Mesenchymal stem cell (in vitro differentiated cells and primary cell): ENCODE data around the gene POGLUT2.

ENCODE experiments used
- DNase-seq: peaks from one replicate; pipeline ENCODE4 v3.0.0-alpha.2; 2013
- H2AFZ ChIP-seq: one replicate; pipeline ENCODE4 v1.6.1; 2013; ENCODE audit warnings: low read depth, mild to moderate bottlenecking, control low read depth, inconsistent platforms, low read length, moderate library complexity
- H2AK5ac ChIP-seq: 2 replicates; pipeline ENCODE4 v1.6.1; 2013; ENCODE audit warnings: low read length, moderate library complexity, mild to moderate bottlenecking, inconsistent platforms; ENCODE audit not compliant: severe bottlenecking
- H2BK120ac ChIP-seq: one replicate; pipeline ENCODE4 v1.6.1; 2013; ENCODE audit warnings: low read depth, mild to moderate bottlenecking, inconsistent platforms, low read length, moderate library complexity
- H2BK12ac ChIP-seq, 2 experiments: one replicate each; pipeline ENCODE4 v1.6.1; 2013; ENCODE audit warnings: inconsistent platforms in 2 of 2, low read length in 2 of 2, mild to moderate bottlenecking in 2 of 2, moderate library complexity in 2 of 2, control low read depth in 1 of 2
- H2BK15ac ChIP-seq: one replicate; pipeline ENCODE4 v1.6.1; 2013; ENCODE audit warnings: mild to moderate bottlenecking, low read depth, inconsistent platforms; ENCODE audit not compliant: poor library complexity, severe bottlenecking
- H2BK5ac ChIP-seq: 2 replicates; pipeline ENCODE4 v1.6.1; 2013; ENCODE audit warnings: low read depth, mild to moderate bottlenecking, low read length, control low read depth, inconsistent platforms; ENCODE audit not compliant: poor library complexity, severe bottlenecking
- H3K14ac ChIP-seq, 2 experiments: one replicate each; pipeline ENCODE4 v1.6.1; 2013; ENCODE audit warnings: inconsistent platforms in 2 of 2, low read length in 2 of 2, control low read depth in 1 of 2, mild to moderate bottlenecking in 1 of 2, moderate library complexity in 1 of 2
- H3K18ac ChIP-seq, 2 experiments: one replicate each; pipeline ENCODE4 v1.6.1; 2013; ENCODE audit warnings: inconsistent platforms in 2 of 2, low read length in 2 of 2, control low read depth in 1 of 2, low read depth in 1 of 2, mild to moderate bottlenecking in 1 of 2
- H3K23ac ChIP-seq, 2 experiments: one replicate each; pipeline ENCODE4 v1.6.1; 2013; ENCODE audit warnings: inconsistent platforms in 2 of 2, low read length in 2 of 2, mild to moderate bottlenecking in 2 of 2, moderate library complexity in 2 of 2, control low read depth in 1 of 2
- H3K27ac ChIP-seq: 2 replicates; pipeline ENCODE4 v1.5.1; 2013; ENCODE audit warnings: mild to moderate bottlenecking, moderate library complexity, low read length, control low read depth, inconsistent platforms; ENCODE audit not compliant: poor library complexity, severe bottlenecking
- H3K27me3 ChIP-seq, 2 experiments: 2 replicates each; pipeline versions ENCODE4 v1.6.1 to v1.7.0; 2013; ENCODE audit warnings: low read length in 2 of 2, mild to moderate bottlenecking in 2 of 2, moderate library complexity in 2 of 2, control low read depth in 1 of 2, inconsistent platforms in 1 of 2; ENCODE audit not compliant: control insufficient read depth in 1 of 2, insufficient read depth in 1 of 2
- H3K36me3 ChIP-seq, 2 experiments: 2 replicates each; pipeline versions ENCODE4 v1.6.1 to v1.7.0; 2013; ENCODE audit warnings: low read length in 2 of 2, control low read depth in 1 of 2, inconsistent platforms in 1 of 2, low read depth in 1 of 2, mild to moderate bottlenecking in 1 of 2; ENCODE audit not compliant: insufficient read depth in 2 of 2, control insufficient read depth in 1 of 2
- H3K4ac ChIP-seq, 2 experiments: one replicate each; pipeline ENCODE4 v1.6.1; 2013; ENCODE audit warnings: inconsistent platforms in 2 of 2, low read length in 2 of 2, mild to moderate bottlenecking in 2 of 2, moderate library complexity in 2 of 2, control low read depth in 1 of 2, low read depth in 1 of 2
- H3K4me1 ChIP-seq: 2 replicates; pipeline ENCODE4 v1.6.1; 2013; ENCODE audit warnings: low read depth, low read length, control low read depth; ENCODE audit not compliant: control insufficient read depth, insufficient read depth
- H3K4me2 ChIP-seq: 2 replicates; pipeline ENCODE4 v1.6.1; 2013; ENCODE audit warnings: low read length, mild to moderate bottlenecking, inconsistent platforms; ENCODE audit not compliant: poor library complexity, severe bottlenecking
- H3K4me3 ChIP-seq, 2 experiments: 2 replicates each; pipeline versions ENCODE4 v1.5.1 to v1.7.0; 2013; ENCODE audit warnings: low read length in 2 of 2, mild to moderate bottlenecking in 2 of 2, control low read depth in 1 of 2, low read depth in 1 of 2; ENCODE audit not compliant: insufficient read depth in 1 of 2
- H3K79me1 ChIP-seq: replicated peaks from 2 replicates; pipeline ENCODE4 v1.6.1; 2013; ENCODE audit warnings: mild to moderate bottlenecking, control low read depth, low read length, inconsistent platforms; ENCODE audit not compliant: poor library complexity, severe bottlenecking
- H3K9ac ChIP-seq: 2 replicates; pipeline ENCODE4 v1.7.0; 2013; ENCODE audit warnings: mild to moderate bottlenecking, low read length, moderate library complexity
- H3K9me3 ChIP-seq: 2 replicates; pipeline ENCODE4 v1.7.0; 2013; ENCODE audit warnings: mild to moderate bottlenecking, low read length; ENCODE audit not compliant: control insufficient read depth
- H4K8ac ChIP-seq: one replicate; pipeline ENCODE4 v1.6.1; 2013; ENCODE audit warnings: inconsistent platforms, mild to moderate bottlenecking, low read length, moderate library complexity
- H4K91ac ChIP-seq: one replicate; pipeline ENCODE4 v1.6.1; 2013; ENCODE audit warnings: mild to moderate bottlenecking, low read length, inconsistent platforms
- WGBS: methylation state at CpG from one replicate; pipeline ENCODE4 v1.1.7; 2013; ENCODE audit warnings: mixed read lengths; 5-methylcytosine and 5-hydroxymethylcytosine counted together

Gene POGLUT2

GRCh38 chr13:102776271-102776670 lies 22.5 kb downstream of the POGLUT2 start:
- no peak for DNase-seq
- Histone ChIP-seq H3K4me2 (no peak overlapping the region), H3K4ac (no peak overlapping the region), H2BK15ac (no peak overlapping the region), H4K91ac (no peak overlapping the region), H2BK120ac (no peak overlapping the region), H3K9ac (peak overlapping the region; percentile 17), H2BK5ac (no peak overlapping the region), H3K14ac (no peak overlapping the region), H2BK12ac (no peak overlapping the region), H3K9me3 (no peaks in the 10 kb centered on the region), H3K4me1 (peaks cover 16% of the 10 kb centered on the region), H3K4me3 (no peak overlapping the region), H4K8ac (no peak overlapping the region), H3K18ac (no peak overlapping the region), H3K23ac (no peak overlapping the region), H3K27ac (no peak overlapping the region), H2AK5ac (no peak overlapping the region), H3K36me3 (peaks cover 0 to 6% of the 10 kb centered on the region in 2 experiments), H2AFZ (no peak overlapping the region), H3K27me3 (no peaks in the 10 kb centered on the region), H3K79me1 (peaks cover 13% of the 10 kb centered on the region)
- 98% methylated on average over 2 of the region's 2 CpGs for WGBS

GRCh38 chr13:102774591-102775520 lies 23.9 kb downstream of the POGLUT2 start:
- Histone ChIP-seq H3K79me1 (peaks cover 16% of the 10 kb centered on the region), H3K4ac (peak overlapping the region in 1 of 2 experiments; percentile 7)

DNA sequence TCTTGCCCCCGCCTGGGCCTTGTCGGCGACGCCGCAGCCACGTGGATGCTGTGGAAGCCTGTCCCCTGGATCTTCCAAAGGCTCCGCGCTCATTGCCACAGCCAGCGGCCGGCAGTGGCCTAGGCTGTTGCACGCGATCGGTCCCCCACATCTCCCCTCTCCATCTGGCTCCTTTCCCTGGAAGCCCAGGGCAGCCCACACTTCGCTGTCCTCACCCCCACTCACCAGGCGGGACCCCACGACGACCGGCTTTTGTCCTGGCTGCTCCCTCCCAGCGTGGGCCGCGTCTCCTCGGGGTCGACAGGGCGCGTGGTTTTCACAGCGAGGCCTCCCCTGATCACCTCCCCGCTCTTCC lies 24.6 kb downstream of the POGLUT2 start:
- Histone ChIP-seq H4K91ac (peak overlapping the region; percentile 88), H3K79me1 (peaks cover 16% of the 10 kb centered on the region), H2BK120ac (no peak overlapping the region), H2BK12ac (peak overlapping the region in 1 of 2 experiments; percentile 15), H3K27me3 (no peaks in the 10 kb centered on the region), H3K4ac (peak overlapping the region; percentile 7 to 99), H3K18ac (peak overlapping the region; percentile 80 to 98), H3K27ac (no peak overlapping the region), H3K4me2 (no peak overlapping the region), H3K14ac (no peak overlapping the region), H3K9me3 (no peaks in the 10 kb centered on the region), H3K36me3 (peaks cover 0 to 6% of the 10 kb centered on the region in 2 experiments), H3K23ac (no peak overlapping the region), H2BK5ac (peak overlapping the region; percentile 66), H3K4me3 (peak overlapping the region in 1 of 2 experiments; percentile 90), H3K4me1 (peaks cover 16% of the 10 kb centered on the region), H2BK15ac (peak overlapping the region; percentile 13), H2AK5ac (peak overlapping the region; percentile 45), H3K9ac (peak overlapping the region; percentile 94), H2AFZ (peak overlapping the region; percentile 100), H4K8ac (peak overlapping the region; percentile 99)
- DNase-seq: no peak
- 92% methylated on average over 27 of the region's 27 CpGs for WGBS

More at GRCh38 chr13:102774591-102775520, 23.9 kb downstream of the POGLUT2 start:
- Histone ChIP-seq H3K4me2 (no peak overlapping the region), H3K9me3 (no peaks in the 10 kb centered on the region), H3K14ac (no peak overlapping the region), H3K36me3 (peaks cover 0 to 6% of the 10 kb centered on the region in 2 experiments), H3K23ac (no peak overlapping the region), H2BK12ac (no peak overlapping the region), H2AFZ (no peak overlapping the region), H3K18ac (no peak overlapping the region), H2BK5ac (no peak overlapping the region), H3K27me3 (no peaks in the 10 kb centered on the region), H3K9ac (no peak overlapping the region), H2AK5ac (no peak overlapping the region), H4K91ac (no peak overlapping the region), H2BK120ac (no peak overlapping the region), H2BK15ac (no peak overlapping the region), H3K4me1 (peaks cover 16% of the 10 kb centered on the region), H3K27ac (no peak overlapping the region), H4K8ac (peak overlapping the region; percentile 99), H3K4me3 (no peak overlapping the region)
- no peak for DNase-seq
- 90% methylated on average over 12 of the region's 14 CpGs for WGBS

DNA sequence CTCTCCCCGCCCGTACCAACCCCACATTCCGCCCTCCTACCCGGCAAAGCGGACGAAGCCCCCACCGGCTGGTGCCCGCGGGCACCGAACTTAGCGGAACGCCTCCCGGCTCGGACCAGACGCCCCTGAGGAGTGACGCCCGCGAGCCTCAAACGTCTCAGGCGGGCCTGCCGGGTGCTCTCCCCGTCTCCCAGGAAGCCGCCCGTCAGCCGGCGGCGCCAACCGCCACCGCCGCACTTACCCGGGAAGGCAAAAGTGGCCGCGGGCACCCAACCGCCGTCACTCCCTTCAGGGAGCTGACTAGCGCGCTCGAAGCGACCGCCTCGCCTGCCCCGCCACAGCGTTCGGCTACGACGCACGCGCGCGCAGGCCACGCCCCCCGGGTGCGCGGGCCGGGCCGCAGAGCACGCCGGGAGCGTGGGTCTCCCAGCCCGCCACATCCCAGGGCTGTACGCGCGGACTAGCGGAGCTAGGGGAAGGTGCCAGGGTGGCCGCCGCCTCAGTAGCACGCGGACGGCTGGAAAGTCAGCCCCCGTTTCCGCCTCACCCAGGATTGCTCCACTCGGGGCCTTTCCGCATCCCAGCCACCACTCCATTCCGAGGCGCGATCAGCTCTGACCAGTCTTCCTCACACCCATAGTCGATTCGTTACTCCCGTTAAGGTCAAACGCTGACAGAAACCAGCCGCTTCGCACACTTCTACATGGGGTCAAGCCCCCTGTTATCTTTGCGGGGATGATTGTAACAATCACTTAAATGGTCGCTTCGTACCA lies 25.1 kb downstream of the POGLUT2 start, which contains the start of gene TEX30:
TEX30 (minus strand) TSS at position 346 of the 773 bp plus-strand sequence. CDS start 3,760 bp downstream, outside the sequence.
- 17% methylated on average over 67 of the region's 85 CpGs for WGBS

More for the DNA sequence above, 25.1 kb downstream of the POGLUT2 start, which contains the start of gene TEX30:
- Histone ChIP-seq H3K18ac (peak within 1 kb of the TSS; percentile 80 to 98), H2BK12ac (peak within 1 kb of the TSS; percentile 30 to 42), H4K91ac (peak within 1 kb of the TSS; percentile 88), H4K8ac (peak within 1 kb of the TSS; percentile 99), H3K27me3 (no peaks in the 10 kb centered on the region), H3K9ac (peak within 1 kb of the TSS; percentile 94), H3K79me1 (peaks cover 16% of the 10 kb centered on the region), H2AFZ (peak within 1 kb of the TSS; percentile 100), H3K4me1 (peaks cover 16% of the 10 kb centered on the region), H2BK15ac (peak within 1 kb of the TSS; percentile 13), H2BK5ac (peak within 1 kb of the TSS; percentile 66), H3K4me2 (peak within 1 kb of the TSS; percentile 98), H3K36me3 (peaks cover 0 to 6% of the 10 kb centered on the region in 2 experiments), H3K4me3 (peak within 1 kb of the TSS; percentile 82 to 90), H3K23ac (peak within 1 kb of the TSS in 1 of 2 experiments; percentile 89), H3K9me3 (no peaks in the 10 kb centered on the region), H3K14ac (peak within 1 kb of the TSS in 1 of 2 experiments; percentile 92), H2BK120ac (peak within 1 kb of the TSS; percentile 24), H2AK5ac (peak within 1 kb of the TSS; percentile 45), H3K27ac (peak within 1 kb of the TSS; percentile 31), H3K4ac (peak within 1 kb of the TSS; percentile 7 to 99)
- DNase-seq: peak; percentile 76
